Activated CD4-positive, alpha-beta T cell treated with anti-CD3 and anti-CD28 coated beads, Interleukin-2, amount 50 U/mL, for 16 hours (primary cell): ENCODE measurements around the gene SHB.
A peak's percentile ranks its signal among the peaks of the same experiment; 100 is the strongest.

Experiments
- DNase-seq: peaks from one replicate; pipeline ENCODE4 v3.0.0-alpha.2; 2020

The SHB gene, protein sequence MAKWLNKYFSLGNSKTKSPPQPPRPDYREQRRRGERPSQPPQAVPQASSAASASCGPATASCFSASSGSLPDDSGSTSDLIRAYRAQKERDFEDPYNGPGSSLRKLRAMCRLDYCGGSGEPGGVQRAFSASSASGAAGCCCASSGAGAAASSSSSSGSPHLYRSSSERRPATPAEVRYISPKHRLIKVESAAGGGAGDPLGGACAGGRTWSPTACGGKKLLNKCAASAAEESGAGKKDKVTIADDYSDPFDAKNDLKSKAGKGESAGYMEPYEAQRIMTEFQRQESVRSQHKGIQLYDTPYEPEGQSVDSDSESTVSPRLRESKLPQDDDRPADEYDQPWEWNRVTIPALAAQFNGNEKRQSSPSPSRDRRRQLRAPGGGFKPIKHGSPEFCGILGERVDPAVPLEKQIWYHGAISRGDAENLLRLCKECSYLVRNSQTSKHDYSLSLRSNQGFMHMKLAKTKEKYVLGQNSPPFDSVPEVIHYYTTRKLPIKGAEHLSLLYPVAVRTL

DNA sequence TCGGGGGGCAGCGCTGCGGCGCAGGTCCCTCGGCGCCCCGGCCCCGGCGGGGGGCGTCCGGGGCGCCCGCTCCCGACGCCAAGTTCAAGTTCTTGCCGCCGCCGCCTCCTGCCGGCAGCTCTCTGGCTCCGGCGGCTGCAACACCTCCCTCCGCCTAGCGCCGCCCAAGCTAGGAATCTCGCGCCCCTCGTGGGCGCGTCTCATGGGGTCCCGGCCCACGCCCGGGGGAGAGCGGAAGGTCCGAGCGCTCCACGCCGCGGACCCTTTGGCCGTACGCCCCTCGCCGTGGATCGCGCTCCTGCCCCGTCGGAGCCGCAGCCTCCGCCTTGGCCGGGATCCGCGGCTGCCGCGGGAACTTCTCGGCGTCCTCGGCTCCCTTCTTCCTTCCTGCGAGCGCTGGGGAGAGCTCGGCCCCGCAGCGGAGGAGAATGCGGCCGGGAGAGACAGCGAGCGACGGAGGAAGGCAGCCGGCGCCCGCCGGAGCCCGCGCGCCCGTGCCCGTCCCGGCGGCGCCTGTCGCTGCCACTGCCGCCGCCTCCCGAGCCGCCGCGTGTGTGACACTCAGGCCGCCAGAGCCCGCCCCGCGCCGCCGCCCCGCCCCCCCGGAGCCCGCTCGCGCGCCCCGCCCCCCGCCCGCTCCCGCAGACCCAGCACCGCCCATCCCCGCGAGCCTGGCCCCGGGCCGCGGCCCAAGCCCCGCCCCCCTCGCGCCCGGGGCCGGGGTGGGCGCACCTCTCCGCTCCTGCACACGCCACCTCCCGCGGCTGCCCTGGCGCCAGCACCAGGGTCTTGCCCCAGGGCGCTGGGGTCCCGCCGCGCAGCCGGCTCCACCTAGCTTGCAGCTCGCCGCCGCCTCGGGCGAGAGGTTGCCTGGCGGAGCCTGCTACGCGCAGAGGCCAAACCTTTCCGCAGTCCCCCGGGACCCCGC, at the start of gene SHB:
Gene SHB, minus strand, starts transcription at position 527 of the 928 bp plus-strand sequence. CDS start 582 bp downstream, outside the sequence.
- DNase-seq, result peak; percentile 74

DNA sequence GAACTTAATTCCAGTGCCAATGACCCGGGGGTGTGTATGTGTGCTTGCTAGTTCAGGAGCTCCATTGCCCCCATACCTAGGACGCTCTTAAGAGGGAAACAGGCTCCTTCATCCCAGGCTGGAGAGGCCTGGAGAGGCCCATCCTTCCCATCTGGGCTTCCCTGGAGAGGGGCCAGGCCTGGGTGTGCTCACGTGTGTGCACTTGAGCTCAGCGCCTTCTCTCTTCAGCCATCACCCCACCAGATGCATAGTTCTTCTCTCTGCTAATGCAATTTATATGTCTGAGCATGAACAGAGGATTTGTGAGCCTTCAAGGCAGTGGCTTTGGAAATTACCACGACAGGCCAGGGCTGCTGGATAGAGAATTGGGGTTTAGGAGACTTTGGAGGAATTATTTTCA, 48.6 kb upstream of the SHB start:
- DNase-seq, result no peak

GRCh38 chr9:38114905-38115304, 45.9 kb upstream of the SHB start:
- no peak for DNase-seq

- no peak for DNase-seq
These were observed 43.4 kb upstream of the SHB start for GRCh38 chr9:38112456-38112855.

- no peak for DNase-seq
These were observed 43.0 kb upstream of the SHB start for GRCh38 chr9:38112049-38112448.

- DNase-seq, result no peak
These were observed 41.4 kb upstream of the SHB start for GRCh38 chr9:38110476-38110875.

DNA sequence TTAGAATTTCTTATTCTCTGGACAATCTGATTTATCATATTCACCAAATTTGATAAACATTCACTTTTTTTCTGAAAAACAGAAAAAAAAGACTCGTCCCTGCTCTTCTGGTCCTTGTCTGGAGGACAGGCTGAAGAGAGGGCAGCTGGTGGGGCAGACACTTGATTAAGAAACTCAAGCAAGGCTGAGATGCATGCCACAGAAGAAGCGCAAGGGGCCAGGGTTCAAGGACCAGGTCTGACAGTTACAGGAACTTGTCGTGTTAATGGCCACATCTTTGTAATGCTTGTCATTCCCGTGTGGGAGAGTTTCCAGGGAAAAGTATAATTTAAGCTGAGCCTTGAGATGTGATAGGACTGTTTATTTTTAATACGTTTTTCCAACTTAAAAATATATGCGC, 40.6 kb upstream of the SHB start:
- no peak for DNase-seq

- DNase-seq, result no peak
These were observed 39.3 kb upstream of the SHB start for GRCh38 chr9:38108326-38108725.

DNA sequence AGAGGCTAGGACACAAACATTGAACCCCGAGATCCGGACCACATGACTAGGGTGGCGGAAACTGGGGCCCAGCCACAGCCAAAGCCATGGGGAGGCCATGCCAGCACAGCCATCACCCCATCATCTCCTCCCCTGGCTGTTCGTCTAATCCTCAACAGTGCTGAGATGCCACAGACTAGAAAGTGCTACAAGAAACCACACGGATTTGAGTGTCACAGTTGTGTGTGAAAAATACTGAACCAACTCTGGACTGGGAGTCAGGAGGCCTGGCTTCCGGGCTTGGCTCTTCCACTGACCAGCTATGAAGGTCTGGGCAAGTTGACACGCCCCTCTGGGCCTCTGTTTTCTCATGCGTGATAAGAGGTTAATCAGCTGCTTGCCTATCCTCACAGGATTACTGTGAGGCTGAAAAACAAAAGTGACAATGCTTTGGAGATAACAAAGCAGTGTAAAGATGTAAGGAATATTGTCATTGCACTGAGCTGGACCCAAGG, 38.8 kb upstream of the SHB start:
- DNase-seq, result no peak

- no peak for DNase-seq
These were observed 38.4 kb upstream of the SHB start for GRCh38 chr9:38107405-38107804.

GRCh38 chr9:38106488-38106887, 37.5 kb upstream of the SHB start:
- DNase-seq, result no peak

DNA sequence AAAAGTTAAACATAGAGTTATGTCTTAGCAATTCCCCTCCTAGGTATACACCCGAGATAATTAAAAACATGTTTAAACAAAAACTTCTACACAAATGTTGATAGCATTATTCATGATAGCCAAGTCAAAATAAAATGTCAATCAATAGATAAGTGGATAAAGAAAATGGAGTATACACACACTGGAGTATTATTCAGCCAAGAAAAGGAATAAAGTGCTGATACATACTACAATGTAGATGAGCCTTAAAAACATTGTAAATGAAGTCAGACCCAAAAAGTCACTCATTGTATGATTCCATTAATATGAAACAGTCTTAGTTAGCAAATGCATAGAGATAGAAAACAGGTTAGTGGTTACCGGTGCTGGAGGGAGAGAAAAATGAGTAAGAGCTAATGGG, 34.3 kb upstream of the SHB start:
- no peak for DNase-seq

- no peak for DNase-seq
These were observed 32.4 kb upstream of the SHB start for GRCh38 chr9:38101423-38101822.

DNA sequence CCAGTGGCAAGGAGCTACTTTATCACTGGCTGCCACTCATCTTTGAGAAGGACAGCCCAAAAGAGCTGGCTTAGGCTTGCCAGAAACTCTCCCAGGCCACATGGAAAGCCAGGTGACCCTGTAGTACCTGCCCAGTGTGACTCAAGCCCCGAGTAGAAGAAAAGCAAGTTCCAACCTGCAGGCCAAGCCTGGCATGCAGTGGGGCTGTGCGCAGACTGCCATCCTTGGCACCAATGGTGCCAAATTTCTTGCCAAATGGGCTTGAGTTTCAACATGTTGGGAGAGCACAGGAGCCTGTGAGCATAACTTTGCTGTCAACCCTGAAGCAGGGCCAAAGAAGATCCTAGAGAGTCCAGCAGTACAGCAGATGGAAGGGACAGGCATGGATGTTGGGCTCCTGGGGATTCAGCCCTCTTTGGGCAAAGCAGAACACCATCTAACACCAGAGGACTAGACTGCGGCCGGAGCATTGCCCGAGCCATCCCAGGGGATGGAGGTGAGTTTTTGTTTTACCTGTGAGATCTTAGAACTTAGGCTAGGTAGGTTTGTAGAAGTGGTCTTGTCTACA, 27.3 kb upstream of the SHB start:
- no peak for DNase-seq

DNA sequence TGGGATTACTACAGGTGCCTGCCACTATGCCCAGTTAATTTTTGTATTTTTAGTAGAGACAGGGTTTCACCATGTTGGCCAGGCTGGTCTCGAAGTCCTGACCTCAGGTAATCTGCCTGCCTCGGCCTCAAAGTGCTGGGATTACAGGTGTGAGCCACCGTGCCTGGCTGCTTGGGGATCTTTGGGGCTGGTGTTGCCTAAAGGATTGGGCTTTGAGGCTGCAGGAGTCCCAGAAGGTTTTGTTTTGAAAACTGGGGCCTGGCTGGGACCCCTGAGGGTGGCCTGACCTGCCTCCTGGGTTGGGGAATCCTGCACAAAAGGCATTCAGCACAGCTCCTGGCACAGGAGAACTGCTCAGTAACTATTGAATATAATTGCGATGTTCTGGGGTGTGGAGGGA, 25.1 kb upstream of the SHB start:
- DNase-seq, result no peak

DNA sequence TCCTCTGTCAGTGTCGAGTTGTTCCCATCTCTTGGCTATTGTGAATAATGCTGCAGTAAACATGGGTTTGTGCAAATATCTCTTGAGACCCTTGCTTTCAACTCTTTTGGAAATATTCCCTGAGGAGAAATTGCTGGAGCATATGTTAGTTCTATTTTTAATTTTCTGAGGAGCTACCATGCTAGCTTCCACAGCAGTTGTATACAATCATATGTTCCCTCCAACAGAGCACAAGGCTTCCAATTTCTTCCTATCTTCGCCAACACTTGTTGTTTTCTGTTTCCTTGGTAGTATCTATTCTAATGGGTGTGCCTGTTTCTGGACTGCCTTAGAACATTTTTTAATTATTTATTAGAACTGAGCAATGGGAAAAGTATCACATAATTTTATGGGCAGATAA, 23.6 kb upstream of the SHB start:
- no peak for DNase-seq

GRCh38 chr9:38092200-38092524, 23.1 kb upstream of the SHB start:
- no peak for DNase-seq

DNA sequence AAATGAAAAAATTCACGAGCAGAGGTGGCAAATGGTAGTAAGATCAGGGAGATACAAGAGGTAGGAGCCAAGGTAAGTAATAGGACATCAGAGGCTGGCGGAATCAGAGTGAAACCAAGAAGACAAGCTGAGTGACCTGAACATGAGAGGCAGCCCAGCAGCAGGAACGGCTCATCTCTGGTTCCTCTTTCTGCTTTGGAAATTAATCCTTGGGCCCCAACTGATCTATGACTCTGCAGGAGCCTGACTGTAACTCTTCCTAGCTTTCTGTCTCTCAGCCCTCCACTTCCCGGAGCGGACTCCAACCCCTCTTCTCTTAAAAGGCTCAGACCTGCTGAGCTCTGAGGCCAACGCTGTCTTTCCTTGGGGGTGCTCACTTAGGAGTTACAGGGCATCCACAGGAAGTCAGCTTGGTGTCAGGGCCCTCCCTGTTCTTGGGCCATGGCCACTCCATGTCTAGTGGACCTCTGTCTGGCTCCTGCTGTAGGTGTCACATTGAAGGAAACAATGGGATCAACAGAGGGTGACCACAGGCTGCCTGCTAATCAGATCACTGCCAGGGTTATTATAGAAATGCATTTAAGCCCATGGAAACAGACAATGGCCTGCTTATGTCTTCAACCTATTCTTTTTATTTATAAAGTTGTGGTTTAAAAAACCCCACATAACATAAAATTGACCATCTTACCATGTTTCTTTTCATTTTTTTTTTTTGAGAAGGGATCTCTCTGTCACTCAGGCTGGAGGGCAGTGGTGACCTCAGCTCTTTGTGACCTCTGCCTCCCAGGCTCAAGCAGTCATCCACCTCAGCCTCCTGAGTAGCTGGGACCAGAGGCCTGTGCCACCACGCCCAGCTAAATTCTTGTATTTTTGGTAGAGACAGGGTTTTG, 22.5 kb upstream of the SHB start:
- no peak for DNase-seq

DNA sequence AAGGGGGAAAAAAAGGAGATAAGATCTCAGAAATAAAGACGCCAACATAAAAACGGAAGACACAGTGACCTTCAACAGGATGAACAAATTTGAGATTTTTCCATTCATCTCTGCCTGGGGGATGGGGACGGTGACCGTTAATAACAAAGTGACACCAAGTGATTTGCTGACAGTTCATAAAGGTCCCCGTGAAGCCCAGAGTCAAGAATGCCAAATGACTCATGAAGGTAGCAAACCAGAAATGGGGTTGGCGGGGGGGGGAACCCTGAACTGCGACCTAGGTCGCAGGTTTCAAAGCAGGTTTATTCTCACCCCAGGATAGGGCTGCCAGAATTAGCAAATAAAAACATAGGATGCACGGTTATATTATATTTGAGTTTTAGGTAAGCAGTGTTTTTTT, 21.1 kb upstream of the SHB start:
- no peak for DNase-seq

- DNase-seq, result no peak
These were observed 20.5 kb upstream of the SHB start for GRCh38 chr9:38089387-38090165.
